Common myeloid progenitor, CD34-positive (primary cell): ENCODE results near the gene ZDHHC11.

ENCODE experiments used
- CTCF ChIA-PET: fragments of 350-600 bp; sonication (Branson Sonifier 250); formaldehyde crosslinking; loops from one replicate; lab custom pipeline; 2021; ENCODE audit warnings: antibody characterized with exemption; lab: Charles Lee
- POLR2A ChIA-PET: fragments of 350-600 bp; sonication (Branson Sonifier 250); formaldehyde crosslinking; loops from one replicate; lab custom pipeline; 2021; ENCODE audit warnings: antibody characterized with exemption; lab: Charles Lee
- DNase-seq, 3 donors: peaks; one replicate each; pipeline versions ENCODE4 v3.0.0 to v3.0.0-alpha.2; 2013
- H3K27ac ChIP-seq, 2 experiments: 1 replicate in 1 of 2; 2 replicates in 1 of 2; pipeline ENCODE4 v1.7.0; 2013; ENCODE audit warnings: inconsistent platforms in 2 of 2, low read length in 2 of 2, mild to moderate bottlenecking in 2 of 2, low read depth in 1 of 2, moderate library complexity in 1 of 2; ENCODE audit not compliant: severe bottlenecking in 2 of 2, insufficient read depth in 1 of 2, poor library complexity in 1 of 2
- H3K27me3 ChIP-seq, 5 experiments: replicated peaks in 2 of 5; 1 replicate in 3 of 5; 2 replicates in 2 of 5; pipeline versions ENCODE4 v1.6.1 to v1.7.0; 2013; ENCODE audit warnings: low read length in 4 of 5, mild to moderate bottlenecking in 2 of 5, moderate library complexity in 2 of 5, inconsistent platforms in 1 of 5; ENCODE audit not compliant: insufficient read depth in 5 of 5, control insufficient read depth in 4 of 5
- H3K36me3 ChIP-seq, 4 experiments: 1 replicate in 2 of 4; 2 replicates in 2 of 4; pipeline versions ENCODE4 v1.6.1 to v1.7.0; 2013; ENCODE audit warnings: low read length in 3 of 4, control low read depth in 1 of 4, mild to moderate bottlenecking in 1 of 4; ENCODE audit not compliant: control insufficient read depth in 4 of 4, insufficient read depth in 4 of 4
- H3K4me1 ChIP-seq, 4 experiments: 1 replicate in 3 of 4; 2 replicates in 1 of 4; pipeline versions ENCODE4 v1.6.1 to v1.7.1; 2013; ENCODE audit warnings: low read length in 3 of 4, mild to moderate bottlenecking in 3 of 4, control low read depth in 1 of 4, inconsistent platforms in 1 of 4, moderate library complexity in 1 of 4; ENCODE audit not compliant: control insufficient read depth in 4 of 4, insufficient read depth in 4 of 4; ENCODE audit errors: control extremely low read depth in 1 of 4
- H3K4me3 ChIP-seq, 7 experiments: 1 replicate in 4 of 7; 2 replicates in 3 of 7; pipeline versions ENCODE4 v1.5.1 to v1.7.0; 2013; ENCODE audit warnings: mild to moderate bottlenecking in 7 of 7, low read length in 6 of 7, moderate library complexity in 6 of 7, inconsistent platforms in 2 of 7, low read depth in 2 of 7, control low read depth in 1 of 7; ENCODE audit not compliant: insufficient read depth in 4 of 7, control insufficient read depth in 1 of 7; ENCODE audit errors: extremely low read depth in 1 of 7
- H3K9me3 ChIP-seq, 5 experiments: 1 replicate in 4 of 5; 2 replicates in 1 of 5; pipeline versions ENCODE4 v1.6.1 to v1.7.1; 2013; ENCODE audit warnings: low read length in 4 of 5, mild to moderate bottlenecking in 2 of 5, inconsistent platforms in 1 of 5, low read depth in 1 of 5, moderate library complexity in 1 of 5; ENCODE audit not compliant: control insufficient read depth in 4 of 5, insufficient read depth in 2 of 5; ENCODE audit errors: control extremely low read depth in 1 of 5
- WGBS: methylation state at CpG from one replicate; pipeline ENCODE4 v1.1.5; 2013; ENCODE audit not compliant: insufficient coverage; 5-methylcytosine and 5-hydroxymethylcytosine counted together

ZDHHC11 gene

DNA sequence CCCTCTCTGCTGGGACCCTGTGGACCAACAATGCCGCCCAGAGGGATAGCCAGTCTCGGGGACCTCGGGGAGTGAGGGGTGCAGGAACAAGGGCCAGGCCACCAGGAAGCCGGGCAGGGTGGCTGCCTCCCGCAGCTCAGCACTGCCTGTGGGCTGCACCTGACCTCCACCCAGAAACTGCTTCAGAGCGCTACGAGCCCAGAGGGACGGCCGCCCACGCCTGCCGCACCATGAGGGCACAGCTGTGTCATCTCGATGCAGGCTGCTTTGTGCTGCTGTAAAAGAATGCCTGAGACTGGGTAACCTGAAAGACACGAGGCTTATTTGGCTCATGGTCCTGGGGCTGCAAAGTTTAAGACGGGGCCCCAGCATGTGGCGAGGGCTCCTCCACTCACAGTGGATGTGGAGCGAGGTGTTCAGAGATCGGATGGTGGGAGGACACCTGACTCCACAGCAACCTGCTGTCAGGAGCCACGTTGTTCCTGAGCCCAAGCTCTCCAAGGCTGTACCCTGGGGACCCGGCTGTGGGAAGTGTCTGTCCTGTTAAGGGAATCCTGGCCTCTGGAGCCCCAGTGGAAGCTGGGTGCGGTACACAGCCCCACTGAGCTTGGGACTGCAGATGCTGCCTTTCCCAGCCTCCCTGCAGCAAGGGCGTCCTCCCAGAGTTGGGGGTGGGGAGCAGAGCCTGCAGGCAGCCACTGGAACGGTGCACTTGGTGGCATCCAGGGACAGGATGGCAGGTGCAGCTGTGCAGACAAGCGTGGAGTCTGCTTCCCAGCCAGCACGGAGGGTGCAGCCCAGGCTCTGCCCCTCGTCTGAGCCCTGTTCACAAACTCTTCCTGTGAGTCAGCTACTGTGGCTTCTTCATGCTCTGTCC, 11.8 kb upstream of the ZDHHC11 start:
- Histone ChIP-seq H3K27me3 (no peaks in the 10 kb centered on the region), H3K4me3 (no peak overlapping the region), H3K27ac (no peak overlapping the region), H3K36me3 (peaks cover 5 to 59% (median 47%) of the 10 kb centered on the region in 4 experiments), H3K4me1 (peaks cover 0 to 8% (median under 1%) of the 10 kb centered on the region in 4 experiments), H3K9me3 (no peaks in the 10 kb centered on the region)
- 90% methylated on average over 22 of the region's 25 CpGs for WGBS
- no peak for DNase-seq
- POLR2A ChIA-PET = no interaction called here
- CTCF ChIA-PET = no interaction called here

GRCh38 chr5:861442-862366, 10.9 kb upstream of the ZDHHC11 start:
- Histone ChIP-seq H3K27ac (no peak overlapping the region), H3K4me3 (no peak overlapping the region), H3K27me3 (no peaks in the 10 kb centered on the region), H3K36me3 (peaks cover 5 to 52% (median 41%) of the 10 kb centered on the region in 4 experiments), H3K4me1 (peaks cover 0 to 8% (median under 1%) of the 10 kb centered on the region in 4 experiments), H3K9me3 (no peaks in the 10 kb centered on the region)
- 87% methylated on average over 19 of the region's 22 CpGs for WGBS
- CTCF ChIA-PET = interaction anchor here (0.7 kb wide), 1 partner anchor 30 kb away, joined by 3 read pairs; no protein-coding TSS in a partner anchor
- no peak for DNase-seq
- POLR2A ChIA-PET = no interaction called here

GRCh38 chr5:860506-861150, 9.8 kb upstream of the ZDHHC11 start:
- Histone ChIP-seq H3K9me3 (no peaks in the 10 kb centered on the region), H3K4me3 (no peak overlapping the region), H3K4me1 (peaks cover 0 to 8% (median under 1%) of the 10 kb centered on the region in 4 experiments), H3K27me3 (no peaks in the 10 kb centered on the region), H3K27ac (no peak overlapping the region), H3K36me3 (peaks cover 5 to 42% (median 33%) of the 10 kb centered on the region in 4 experiments)
- no peak for DNase-seq
- 96% methylated on average over 10 of the region's 15 CpGs for WGBS
- ChIA-PET POLR2A (no interaction called here), CTCF (interaction anchor here (0.7 kb wide), 1 partner anchor 31 kb away, joined by 3 read pairs; no protein-coding TSS in a partner anchor)

- ChIA-PET CTCF (no interaction called here), POLR2A (no interaction called here)
- Histone ChIP-seq H3K9me3 (no peaks in the 10 kb centered on the region), H3K4me1 (peaks cover 0 to 8% (median under 1%) of the 10 kb centered on the region in 4 experiments), H3K4me3 (no peak overlapping the region), H3K36me3 (peaks cover 3 to 34% (median 27%) of the 10 kb centered on the region in 4 experiments), H3K27me3 (no peaks in the 10 kb centered on the region), H3K27ac (no peak overlapping the region)
- WGBS = 97% methylated on average over 16 of the region's 16 CpGs
- DNase-seq = no peak
Measured at GRCh38 chr5:859798-860296, 9.1 kb upstream of the ZDHHC11 start.

GRCh38 chr5:859391-859790, 8.6 kb upstream of the ZDHHC11 start:
- Histone ChIP-seq H3K27me3 (no peaks in the 10 kb centered on the region), H3K4me3 (no peak overlapping the region), H3K27ac (no peak overlapping the region), H3K4me1 (peaks cover 0 to 8% (median under 1%) of the 10 kb centered on the region in 4 experiments), H3K9me3 (no peaks in the 10 kb centered on the region), H3K36me3 (peaks cover under 1 to 29% (median 23%) of the 10 kb centered on the region in 4 experiments)
- no peak for DNase-seq
- CTCF ChIA-PET = no interaction called here
- 97% methylated on average over 13 of the region's 16 CpGs for WGBS
- POLR2A ChIA-PET = no interaction called here

- ChIA-PET CTCF (no interaction called here), POLR2A (no interaction called here)
- Histone ChIP-seq H3K27me3 (no peaks in the 10 kb centered on the region), H3K9me3 (no peaks in the 10 kb centered on the region), H3K4me1 (peaks cover 0 to 8% (median under 1%) of the 10 kb centered on the region in 4 experiments), H3K4me3 (no peak overlapping the region), H3K36me3 (peaks cover 0 to 23% (median 16%) of the 10 kb centered on the region in 4 experiments), H3K27ac (no peak overlapping the region)
- 94% methylated on average over 9 of the region's 11 CpGs for WGBS
- no peak for DNase-seq
Measured at GRCh38 chr5:858726-859125, 7.9 kb upstream of the ZDHHC11 start.
